ENCODE measurements around the gene C19orf67.
"Not testable (repeated sequence)": the region's sequence is repeated elsewhere in the genome, so short reads cannot be mapped to it uniquely, and the experiment has no call there.

C19orf67 gene

GRCh38 chr19:14056069-14056666, 29.4 kb downstream of the C19orf67 start:
- DNase-seq (ENCODE audit: low read depth): no peak

- DNase-seq (ENCODE audit: low read depth): no peak
Measured at GRCh38 chr19:14055396-14055795, 30.2 kb downstream of the C19orf67 start.

- DNase-seq (ENCODE audit: low read depth): no peak
Measured at GRCh38 chr19:14054721-14055120, 30.9 kb downstream of the C19orf67 start.

- no peak for DNase-seq (ENCODE audit: low read depth)
Measured at GRCh38 chr19:14054099-14054498, 31.5 kb downstream of the C19orf67 start.

GRCh38 chr19:14053500-14053899, 32.1 kb downstream of the C19orf67 start:
- DNase-seq (ENCODE audit: low read depth): no peak

GRCh38 chr19:14053032-14053431, 32.6 kb downstream of the C19orf67 start:
- DNase-seq (ENCODE audit: low read depth): no peak

- DNase-seq (ENCODE audit: low read depth): no peak
Measured at GRCh38 chr19:14052470-14052869, 33.1 kb downstream of the C19orf67 start.

GRCh38 chr19:14051980-14052379, 33.6 kb downstream of the C19orf67 start:
- no peak for DNase-seq (ENCODE audit: low read depth)

GRCh38 chr19:14050961-14051360, 34.6 kb downstream of the C19orf67 start:
- DNase-seq (ENCODE audit: low read depth): not testable (repeated sequence)

- no peak for DNase-seq (ENCODE audit: low read depth)
Measured at GRCh38 chr19:14050512-14050911, 35.1 kb downstream of the C19orf67 start.

- peak; percentile 73 for DNase-seq (ENCODE audit: low read depth)
Measured at GRCh38 chr19:14048443-14049153, 37.0 kb downstream of the C19orf67 start.

- DNase-seq (ENCODE audit: low read depth): not testable (repeated sequence)
Measured at GRCh38 chr19:14047866-14048265, 37.7 kb downstream of the C19orf67 start.

GRCh38 chr19:14042659-14043608, 42.6 kb downstream of the C19orf67 start:
- not testable (repeated sequence) for DNase-seq (ENCODE audit: low read depth)

- DNase-seq (ENCODE audit: low read depth): no peak
Measured at GRCh38 chr19:14039181-14039580, 46.4 kb downstream of the C19orf67 start.

- DNase-seq (ENCODE audit: low read depth): no peak
Measured at GRCh38 chr19:14035706-14036105, 49.9 kb downstream of the C19orf67 start.

GRCh38 chr19:14035159-14035558, 50.4 kb downstream of the C19orf67 start:
- not testable (repeated sequence) for DNase-seq (ENCODE audit: low read depth)

- DNase-seq (ENCODE audit: low read depth): no peak
Measured at GRCh38 chr19:14033946-14034345, 51.6 kb downstream of the C19orf67 start.

GRCh38 chr19:14031719-14032480, 53.7 kb downstream of the C19orf67 start, which contains the start of gene IL27RA:
IL27RA (plus strand) TSS chr19:14031762; CDS start chr19:14031873, 111 bp downstream.
- DNase-seq (ENCODE audit: low read depth): peak; percentile 67

Measured in activated T-cell treated with anti-CD3 and anti-CD28 coated beads for 24 hours (primary cell).